GM18517 (cell line): ENCODE results near the gene KNSTRN.

Source experiments
- ATAC-seq: cut with Tn5 transposase; IDR thresholded peaks from one replicate; pipeline ENCODE4 v1.9.1; 2021; ENCODE audit warnings: mild to moderate bottlenecking, moderate library complexity; ENCODE audit not compliant: unreplicated experiment

Gene KNSTRN

DNA sequence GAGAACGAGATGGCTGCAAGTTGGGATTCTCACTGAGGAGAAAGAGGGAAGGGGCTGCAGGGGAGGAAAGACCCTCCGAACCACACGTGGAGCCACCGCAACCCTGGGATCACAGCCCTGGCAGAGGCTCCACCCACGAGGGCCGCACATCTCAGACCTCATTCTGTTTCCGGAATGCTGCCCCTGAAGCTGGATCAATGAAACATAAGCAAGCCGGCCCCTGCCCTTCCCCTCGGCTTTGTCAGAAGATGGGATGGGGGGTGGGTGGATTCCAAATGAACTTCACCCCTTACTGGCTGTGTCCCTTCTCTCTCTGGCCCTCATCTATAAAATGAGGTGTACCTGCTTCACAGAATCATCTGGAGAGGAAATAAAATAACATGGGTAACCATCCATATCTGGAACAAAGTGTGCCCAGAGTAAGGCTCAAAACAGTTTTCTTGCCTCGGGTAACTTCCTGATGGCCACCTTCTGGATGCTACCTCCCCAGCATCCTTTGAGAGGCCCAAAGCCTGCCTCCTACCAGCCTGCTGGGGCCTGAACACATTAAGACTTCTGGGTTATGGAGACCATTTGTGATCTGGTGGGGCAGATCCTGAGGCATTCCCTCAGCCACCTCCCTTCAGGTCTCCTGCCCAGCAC, 37.2 kb upstream of the KNSTRN start:
- no peak for ATAC-seq

DNA sequence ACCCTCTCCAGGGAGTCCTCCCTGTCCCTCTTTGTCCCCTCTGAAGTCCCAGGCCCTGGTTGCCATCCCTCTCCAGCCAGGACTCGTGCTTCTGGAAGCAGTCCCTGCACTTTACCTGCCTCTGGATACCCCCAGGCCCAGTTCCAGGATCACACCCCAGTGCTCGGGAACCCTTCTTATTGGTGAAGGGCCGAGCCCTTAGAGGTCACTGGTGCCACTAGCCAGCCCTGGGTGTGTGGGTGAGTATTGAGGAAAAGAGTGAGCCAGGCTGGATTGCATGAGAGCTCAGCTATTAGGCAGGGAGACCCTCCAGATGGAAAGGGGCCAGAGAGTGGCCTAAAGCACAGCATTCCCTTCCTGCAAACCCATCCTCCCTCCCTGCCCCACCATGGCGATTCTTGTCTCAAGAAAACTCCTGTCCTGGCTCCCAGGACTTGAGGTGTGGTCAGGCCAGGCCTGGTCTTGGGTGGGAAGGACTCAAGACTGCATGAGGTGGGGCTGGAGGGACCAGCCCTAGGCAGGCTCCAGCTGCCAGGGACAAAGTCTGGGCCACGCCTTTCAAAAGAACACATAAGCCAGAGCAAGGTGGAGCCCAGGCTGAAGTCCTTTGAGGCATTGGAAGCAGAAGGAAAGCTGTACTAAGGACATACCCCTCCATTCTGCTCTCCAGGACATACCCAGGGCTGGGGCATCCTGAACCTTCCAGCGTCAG, 36.5 kb upstream of the KNSTRN start:
- no peak for ATAC-seq

DNA sequence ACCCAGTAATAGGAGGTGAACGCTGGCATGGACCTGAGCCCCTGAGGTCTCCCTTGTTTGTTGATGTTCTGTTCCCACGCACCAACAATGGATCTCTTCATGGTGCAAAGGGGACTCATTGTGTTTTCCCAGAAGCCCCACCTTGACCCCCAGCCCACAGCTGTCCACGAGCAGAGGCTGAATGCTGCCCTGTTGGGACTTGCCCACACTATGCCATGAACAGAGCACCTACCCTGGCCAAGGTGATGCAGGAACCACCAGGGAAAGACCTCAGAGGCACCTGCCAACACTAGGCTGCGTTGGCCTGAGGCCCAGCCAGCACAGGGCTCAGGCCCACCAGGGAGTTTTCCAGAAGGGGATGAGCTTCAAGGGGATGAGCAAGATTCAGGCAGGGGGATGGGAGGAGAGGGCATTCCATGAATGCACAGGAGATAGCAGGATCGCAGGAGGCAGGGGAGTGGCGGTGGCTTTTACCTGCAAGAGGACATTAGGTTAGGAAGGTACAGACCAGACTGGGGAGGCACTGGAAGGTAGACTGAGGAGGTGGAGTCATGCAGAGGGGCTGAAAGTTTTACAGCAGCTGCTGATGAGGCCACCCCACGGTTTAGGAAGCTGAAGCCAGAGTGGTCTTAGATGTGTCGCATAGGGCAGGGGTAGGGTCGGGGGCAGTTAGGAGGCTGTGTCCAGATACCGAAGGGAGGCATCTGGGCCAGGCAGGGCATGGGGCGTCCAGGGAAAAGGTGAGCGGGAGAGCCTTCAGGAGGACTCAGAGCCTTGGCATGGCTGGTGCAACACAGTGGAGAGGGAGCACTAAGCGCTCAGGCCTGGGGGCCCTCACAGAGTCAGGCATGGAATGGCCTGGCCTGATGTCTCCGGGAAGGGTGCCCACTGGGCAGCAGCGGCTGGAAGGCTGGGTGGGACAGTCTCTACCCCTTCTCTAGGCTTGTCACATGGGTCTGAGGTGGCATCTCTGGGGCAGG, 35.7 kb upstream of the KNSTRN start:
- no peak for ATAC-seq

DNA sequence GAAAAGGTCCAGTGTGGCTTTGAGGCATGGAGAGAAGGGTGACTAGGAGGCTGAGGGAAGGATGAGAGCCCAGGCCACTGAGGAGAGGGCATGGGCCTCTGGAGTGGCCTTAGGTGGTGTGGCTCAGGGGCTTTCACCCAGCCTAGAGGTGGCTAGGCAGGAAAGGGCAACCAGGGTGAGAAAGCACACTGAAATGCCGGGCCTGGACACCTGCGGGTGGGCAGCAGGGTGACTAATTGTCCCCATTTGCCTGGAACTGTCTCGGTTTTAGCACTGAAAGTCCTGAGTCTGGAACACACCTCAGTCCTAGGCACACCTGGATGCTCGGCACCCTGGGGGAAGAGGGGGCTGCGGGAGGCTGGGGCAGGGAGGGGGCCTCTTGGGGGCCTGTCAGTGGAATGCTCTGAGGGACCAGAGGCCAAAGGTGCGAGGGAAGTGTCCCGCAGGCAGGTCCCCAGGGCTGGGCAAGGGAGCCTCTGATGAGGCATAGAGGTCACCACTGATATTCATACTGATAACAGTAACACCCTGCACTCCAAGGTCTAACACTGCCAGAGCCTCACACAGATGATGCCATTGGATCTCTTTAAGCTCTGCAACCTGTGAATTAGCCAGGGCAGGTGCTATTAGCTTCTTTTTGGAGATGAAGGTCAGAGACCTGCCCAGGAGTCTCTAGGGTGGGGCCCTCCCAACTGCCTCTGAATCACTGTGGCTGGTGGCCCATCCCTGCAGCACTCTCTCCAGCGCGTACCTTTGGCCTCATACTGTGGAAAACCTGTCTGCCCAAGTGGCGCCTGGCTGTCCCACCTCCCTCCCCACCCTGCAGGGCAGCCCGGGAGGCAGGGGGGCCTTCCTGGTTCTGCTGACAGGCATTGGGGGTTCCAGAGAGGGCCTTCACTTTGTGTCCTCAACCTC, 34.7 kb upstream of the KNSTRN start:
- ATAC-seq: no peak

DNA sequence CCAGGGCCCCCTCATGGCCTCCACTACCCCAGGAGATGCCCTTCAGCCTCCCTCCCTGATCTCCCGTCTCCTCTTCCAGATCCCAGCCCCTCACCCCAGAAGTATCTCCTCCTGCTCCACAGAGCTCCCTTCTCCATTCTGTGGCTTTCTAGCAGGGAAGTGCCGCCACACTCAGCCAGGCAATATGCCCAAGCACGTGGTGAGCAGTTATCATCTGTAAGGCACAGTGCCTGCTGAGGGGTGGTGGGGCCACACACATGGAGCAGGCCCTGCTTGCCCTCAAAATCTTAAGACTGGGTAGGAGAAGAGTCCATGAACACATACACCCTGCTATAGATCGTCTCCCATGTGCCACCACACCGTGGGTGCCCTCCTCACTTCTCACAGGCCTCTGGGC, 34.0 kb upstream of the KNSTRN start:
- ATAC-seq: no peak

DNA sequence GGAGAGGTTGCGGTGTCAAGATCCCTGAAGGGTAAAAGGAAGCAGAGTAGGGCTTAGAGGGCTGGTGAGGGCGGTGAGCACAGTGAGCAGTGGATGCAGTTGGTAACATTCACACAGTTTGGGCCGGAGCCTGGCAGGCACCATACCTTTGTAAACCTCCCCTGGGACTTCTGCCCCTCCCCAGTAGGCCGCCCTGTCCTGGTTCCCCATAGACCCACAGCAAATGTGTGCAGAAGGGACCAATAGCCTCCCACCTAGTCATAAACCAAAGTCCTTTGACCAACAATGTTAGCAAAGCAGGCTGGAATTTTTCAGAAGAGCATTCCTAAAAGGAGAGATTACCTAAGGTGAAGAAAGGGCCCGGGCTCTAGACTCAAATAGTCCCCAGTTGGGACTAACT, 33.4 kb upstream of the KNSTRN start:
- ATAC-seq: no peak

DNA sequence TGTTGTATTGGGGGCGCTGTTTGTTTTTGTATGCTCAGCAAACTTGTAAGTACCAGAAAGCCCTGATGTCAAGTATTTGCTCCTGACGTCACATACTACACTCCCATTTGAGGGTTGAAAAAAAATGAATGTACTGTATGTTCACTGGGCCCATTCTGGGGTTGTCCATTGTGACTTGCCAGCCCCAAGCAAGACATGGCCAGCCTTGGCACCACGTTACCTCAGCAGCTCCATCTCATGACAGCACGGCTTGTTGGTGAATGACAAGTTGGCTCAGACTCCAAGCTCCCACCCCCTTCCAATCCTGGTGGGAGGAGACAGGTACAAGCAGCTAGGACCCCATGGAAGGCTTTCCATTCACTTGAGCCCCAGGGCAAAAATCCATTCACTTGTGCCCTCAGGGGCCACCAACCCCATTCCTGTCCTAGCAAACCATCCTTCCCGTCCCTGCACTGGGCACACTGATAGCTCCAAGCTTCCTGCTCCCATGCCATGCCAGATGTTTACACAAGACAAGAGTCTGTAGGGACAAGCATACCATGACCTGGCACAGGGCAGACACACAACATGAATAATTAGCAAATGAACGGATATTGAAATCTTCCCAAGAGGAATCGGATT, 30.1 kb upstream of the KNSTRN start:
- no peak for ATAC-seq

DNA sequence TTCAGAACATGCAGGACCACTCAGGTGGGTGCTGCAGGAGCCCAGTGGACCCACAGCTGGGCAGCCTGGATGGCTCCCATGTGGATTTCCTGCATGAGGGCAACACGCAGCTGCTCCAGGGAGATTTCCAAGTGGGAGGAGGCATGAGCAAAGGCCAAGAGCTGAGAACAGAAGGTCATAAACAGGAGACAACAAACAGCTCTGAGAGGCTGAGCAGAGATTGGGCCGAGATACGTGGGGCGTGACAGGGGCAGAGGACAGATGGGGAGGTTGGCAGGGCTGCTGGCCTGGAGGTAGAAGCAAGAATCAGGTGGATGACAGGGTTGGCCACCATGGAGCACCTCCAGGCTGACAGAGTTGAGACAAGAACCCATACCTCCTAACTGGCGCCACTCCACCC, 28.8 kb upstream of the KNSTRN start:
- ATAC-seq: no peak

DNA sequence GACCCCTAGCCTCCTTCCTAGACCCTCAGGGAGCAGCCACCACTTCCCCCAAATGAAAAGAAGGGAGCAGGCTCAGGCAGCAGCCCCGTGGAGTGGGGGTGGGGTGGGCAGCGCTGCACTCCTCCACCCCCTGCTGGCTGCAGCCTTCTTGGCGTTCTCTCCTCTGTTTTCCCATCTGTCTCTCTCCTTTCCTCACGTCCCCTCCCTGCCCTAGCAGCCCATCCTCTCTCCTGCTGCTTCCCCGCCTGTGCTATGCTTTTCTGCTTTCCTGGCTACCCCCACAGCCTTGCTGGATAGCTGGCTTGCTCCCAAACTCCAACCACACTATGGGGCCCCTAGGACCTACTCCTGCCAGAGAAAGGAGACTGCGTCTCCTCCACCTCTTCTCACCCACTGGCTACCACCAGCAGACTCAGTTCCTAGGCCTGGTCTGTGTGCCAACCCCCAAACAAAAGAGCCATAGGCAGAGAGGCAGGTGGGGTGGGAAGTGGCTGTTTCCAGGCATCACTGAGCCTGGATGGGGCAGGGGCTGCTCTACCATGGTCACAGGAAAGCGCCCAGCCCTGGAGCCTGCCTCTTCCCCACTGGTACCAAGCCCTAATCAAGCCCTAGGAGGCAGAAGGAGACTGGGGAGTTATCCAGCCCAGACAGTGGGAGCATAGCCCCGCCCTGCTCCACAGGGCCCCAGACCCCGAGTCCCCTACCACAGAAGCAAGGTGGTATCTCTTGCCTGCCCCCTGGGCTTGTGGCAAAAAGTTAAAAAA, 27.9 kb upstream of the KNSTRN start:
- no peak for ATAC-seq

DNA sequence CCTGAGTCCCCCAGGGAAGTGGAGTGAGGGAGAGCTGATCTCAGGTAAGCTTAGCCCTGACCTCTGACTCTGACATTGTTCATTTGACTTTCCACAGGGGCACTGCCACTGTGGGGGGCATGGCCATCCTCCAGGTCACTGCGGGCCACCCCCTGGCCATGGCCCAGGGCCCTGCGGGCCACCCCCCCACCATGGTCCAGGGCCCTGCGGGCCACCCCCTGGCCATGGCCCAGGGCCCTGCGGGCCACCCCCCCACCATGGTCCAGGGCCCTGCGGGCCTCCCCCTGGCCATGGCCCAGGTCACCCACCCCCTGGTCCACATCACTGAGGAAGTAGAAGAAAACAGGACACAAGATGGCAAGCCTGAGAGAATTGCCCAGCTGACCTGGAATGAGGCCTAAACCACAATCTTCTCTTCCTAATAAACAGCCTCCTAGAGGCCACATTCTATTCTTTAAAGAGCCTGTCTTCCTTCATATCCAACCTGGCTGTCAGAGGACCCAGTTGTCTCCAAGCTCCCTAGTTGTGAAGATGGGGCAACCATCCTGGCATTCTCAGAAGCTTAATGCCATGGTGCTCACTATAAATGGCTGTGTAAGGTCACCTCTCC, 26.4 kb upstream of the KNSTRN start:
- ATAC-seq: no peak

DNA sequence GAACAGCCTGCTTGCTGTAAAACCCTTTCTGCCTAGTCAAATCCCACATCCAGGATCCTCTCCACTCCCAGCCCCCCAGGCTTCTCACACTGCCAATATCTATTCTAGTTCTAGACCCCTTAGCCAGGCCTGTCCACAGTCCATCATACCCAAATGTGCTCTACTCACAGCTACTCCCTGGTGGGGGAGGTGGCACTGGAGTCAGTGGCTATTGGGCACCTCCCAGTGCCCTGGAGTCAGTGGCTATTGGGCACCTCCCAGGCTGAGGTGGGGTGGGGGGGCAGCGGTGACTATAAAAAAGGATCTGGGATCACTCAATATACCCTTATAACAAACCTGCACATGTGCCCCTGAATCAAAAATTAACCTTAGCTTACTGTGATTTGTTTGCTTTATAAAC, 25.3 kb upstream of the KNSTRN start:
- no peak for ATAC-seq

DNA sequence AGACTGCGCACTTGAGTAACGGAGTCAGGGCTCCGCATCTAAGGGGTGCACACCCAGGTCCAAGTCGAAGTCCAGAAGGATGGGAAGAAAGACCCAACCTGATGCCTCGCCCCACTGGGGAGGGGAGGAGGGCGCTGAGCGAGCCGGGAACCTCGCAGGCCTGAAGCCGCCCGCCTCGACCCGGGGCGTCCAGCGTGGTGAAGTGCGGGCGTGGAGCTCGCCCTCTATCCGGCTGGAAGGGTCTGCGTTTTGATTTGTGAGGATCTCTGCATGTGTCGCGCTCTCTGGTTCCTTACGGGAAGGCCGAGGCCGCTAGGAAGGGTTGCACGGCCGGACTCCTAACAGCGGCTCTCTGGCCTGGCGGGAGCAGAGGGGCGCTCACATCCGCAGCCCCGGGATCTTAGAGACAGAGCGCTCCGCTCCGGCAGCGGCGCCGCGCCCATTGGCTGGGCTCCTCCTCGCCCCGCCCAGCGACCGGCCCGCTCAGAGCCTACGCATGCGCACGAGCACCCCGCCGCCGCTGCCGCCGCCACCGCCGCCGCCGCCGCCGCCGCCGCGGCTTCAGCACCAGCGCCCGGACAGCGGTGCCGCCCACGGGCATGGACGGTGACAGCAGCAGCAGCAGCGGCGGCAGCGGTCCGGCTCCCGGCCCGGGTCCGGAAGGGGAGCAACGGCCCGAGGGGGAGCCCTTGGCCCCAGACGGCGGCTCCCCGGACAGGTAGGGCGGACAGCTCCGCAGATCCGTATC, 24.6 kb upstream of the KNSTRN start, which contains the start of gene DISP2:
TSS of gene DISP2 (plus strand) at position 497 of the 748 bp plus-strand sequence. CDS start at position 600, 103 bp downstream.
- peak; percentile 80 for ATAC-seq

DNA sequence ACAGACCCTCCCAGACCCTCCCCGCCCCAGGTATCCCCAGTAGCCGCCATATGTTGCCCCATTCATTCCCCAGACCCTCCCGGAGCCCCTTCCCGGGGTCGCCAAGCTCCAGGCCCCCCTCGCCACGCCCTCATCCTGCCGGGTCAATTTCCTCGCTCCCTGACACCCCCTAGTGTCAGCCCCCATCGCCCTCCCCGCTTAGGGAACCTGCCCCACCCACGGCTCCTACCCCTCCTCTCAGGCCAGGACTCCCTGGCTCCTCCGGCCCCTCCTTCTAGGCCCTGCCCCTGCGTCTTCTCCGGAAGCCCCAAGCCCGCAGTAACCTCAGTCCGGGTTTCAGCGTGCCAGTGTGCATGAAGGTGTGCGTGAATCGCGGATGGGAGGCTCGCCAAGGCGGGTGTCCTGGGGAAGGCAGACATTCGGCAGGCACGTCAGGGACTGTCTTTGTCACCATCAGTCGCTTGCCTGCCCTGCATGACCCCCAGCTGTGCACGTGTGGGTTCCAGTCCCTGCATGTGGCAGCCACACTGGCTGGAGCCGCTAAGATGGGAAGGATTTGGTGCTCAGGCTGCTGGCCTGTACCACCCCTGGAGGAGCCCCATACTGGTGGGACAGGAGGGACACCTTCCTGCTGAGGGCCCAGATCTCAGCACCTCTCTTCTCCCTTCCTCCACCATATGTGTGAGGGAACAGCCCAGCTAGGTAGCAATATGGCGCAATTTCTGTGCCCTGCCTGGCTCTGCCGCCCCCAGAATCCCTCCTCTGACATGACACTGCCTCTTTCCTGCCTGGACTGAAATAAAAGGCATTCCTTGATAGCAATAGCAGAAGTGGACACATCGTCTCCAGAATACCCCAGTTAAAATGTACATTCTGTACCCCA, 23.8 kb upstream of the KNSTRN start:
- no peak for ATAC-seq

DNA sequence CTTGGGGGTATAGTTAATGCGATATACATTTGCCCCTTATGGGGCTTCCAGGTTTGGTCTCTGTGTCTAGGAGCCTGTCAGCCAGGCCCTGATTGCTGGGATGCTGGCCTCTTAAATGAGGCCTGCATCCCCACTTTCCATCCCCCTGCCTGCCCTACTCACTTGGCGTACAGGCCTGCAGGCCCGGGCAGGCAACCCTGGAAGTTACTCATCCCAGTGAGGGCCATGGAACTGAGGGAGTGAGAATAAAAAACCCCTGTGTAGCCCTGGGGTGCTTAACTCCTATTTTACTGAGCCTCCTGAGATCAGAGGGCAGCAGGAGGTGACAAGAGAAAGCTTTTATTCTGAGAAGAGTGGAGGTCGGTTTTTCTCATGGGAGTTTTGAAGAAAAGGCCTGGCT, 22.5 kb upstream of the KNSTRN start:
- no peak for ATAC-seq

DNA sequence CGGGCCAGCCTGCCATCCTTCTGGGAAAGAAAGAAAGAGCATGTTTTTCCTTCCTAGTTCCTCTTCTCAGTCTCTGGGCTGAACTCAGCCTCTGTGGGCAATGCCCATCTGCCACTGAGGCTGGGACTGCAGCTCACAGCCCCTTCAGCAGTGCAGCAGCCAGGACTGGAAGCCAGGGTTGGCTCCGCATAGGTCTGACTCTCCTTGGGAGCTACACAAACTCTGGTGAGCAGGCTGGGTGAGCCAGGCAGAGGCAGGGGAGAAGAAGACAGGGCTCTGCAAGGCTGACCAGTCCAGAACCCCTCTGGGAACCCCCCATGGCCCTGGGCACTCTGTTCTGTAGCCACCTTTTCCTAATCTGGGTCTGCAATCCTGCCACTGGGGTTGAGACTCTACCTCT, 20.9 kb upstream of the KNSTRN start:
- no peak for ATAC-seq

DNA sequence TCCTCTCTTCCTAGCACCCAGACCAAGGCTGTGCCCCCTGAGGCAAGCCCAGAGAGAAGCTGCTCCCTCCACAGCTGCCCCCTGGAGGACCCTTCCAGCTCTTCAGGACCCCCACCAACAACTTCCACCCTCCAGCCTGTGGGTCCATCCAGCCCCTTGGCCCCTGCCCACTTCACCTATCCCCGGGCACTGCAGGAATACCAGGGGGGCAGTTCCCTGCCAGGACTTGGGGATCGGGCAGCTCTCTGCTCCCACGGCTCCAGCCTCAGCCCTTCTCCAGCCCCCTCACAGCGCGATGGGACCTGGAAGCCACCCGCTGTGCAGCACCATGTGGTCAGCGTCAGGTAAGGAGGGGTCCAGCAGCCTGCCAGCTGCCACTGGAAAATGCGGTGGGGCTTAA, 18.9 kb upstream of the KNSTRN start:
- ATAC-seq: no peak

DNA sequence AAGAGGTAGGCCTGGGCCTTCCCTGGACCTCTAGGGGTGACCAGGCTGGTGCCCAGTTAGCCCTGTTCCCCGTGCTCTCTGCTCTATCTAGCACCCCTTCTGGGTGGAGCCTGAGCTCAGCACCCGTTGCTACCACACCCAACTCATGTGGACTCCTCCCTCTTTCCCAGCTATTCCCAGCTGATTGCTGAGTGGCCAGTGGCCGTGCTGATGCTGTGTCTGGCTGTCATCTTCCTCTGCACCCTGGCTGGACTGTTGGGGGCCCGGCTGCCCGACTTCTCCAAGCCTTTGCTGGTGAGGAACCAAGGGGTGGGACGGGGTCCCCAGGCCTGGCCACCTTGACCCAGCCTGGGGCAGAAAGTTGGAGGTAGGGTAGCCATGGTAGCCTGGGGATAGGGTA, 18.3 kb upstream of the KNSTRN start:
- no peak for ATAC-seq
